Fibroblast of pulmonary artery (primary cell): ENCODE measurements around the gene GOT2.
"Not testable (repeated sequence)": the region's sequence is repeated elsewhere in the genome, so short reads cannot be mapped to it uniquely, and the experiment has no call there.

Experiments
- DNase-seq: peaks from one replicate; pipeline ENCODE4 v3.0.0-alpha.2; 2010; ENCODE audit warnings: low read depth
- H3K4me3 ChIP-seq: replicated peaks from 2 replicates; pipeline ENCODE4 v1.5.1; 2011; ENCODE audit warnings: low read depth, mild to moderate bottlenecking, control low read depth, low read length, moderate library complexity
- TF ChIP-seq, protein P1 (sequence below): IDR thresholded peaks from 2 replicates; pipeline ENCODE4 v1.5.1; 2011; ENCODE audit warnings: mild to moderate bottlenecking, control low read depth, low read length, inconsistent platforms; ENCODE audit errors: missing control alignments

GOT2 gene

DNA sequence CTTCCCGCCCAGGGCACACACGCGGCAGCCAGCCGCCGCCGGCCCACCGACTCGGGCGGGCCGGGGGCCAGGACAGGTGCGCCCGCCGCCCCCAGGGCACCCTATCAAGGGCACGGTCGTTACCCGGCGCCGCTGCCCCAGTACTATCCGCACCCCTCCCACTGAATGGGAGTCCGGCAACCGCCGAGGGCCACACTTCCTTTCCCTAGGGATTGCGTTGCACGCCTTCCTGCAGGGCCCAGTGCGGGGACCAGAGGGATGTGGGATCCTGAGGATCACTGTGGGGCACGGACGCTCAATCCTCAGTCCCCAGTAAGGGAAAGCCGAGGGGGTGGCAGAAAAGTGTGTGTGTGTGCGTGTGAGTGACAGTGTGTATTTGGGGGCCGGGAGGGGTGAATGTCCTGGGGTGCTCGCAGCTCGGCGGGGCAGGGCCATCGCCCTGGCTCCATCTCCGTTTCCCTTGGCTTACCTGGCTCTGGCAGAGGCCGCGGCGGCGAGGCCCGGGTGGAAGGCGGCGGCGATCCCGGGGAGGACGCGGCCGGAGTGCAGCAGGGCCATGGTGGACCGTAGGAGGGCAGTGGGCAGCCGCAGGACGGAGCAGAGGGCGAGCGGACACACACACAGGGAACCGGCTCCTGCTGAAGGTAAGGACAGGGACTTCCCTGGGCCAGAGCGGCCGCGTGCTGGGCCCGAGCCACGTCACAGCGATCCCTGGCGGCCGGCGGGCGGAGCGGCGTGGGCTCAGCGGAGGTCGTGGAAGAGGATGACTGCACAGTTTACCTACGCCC lies at the start of gene GOT2:
TSS of gene GOT2 (minus strand) at position 646 of the 788 bp plus-strand sequence. CDS start at position 558, 88 bp downstream.
- peak; percentile 87 for DNase-seq
- TF ChIP-seq, protein P1, sequence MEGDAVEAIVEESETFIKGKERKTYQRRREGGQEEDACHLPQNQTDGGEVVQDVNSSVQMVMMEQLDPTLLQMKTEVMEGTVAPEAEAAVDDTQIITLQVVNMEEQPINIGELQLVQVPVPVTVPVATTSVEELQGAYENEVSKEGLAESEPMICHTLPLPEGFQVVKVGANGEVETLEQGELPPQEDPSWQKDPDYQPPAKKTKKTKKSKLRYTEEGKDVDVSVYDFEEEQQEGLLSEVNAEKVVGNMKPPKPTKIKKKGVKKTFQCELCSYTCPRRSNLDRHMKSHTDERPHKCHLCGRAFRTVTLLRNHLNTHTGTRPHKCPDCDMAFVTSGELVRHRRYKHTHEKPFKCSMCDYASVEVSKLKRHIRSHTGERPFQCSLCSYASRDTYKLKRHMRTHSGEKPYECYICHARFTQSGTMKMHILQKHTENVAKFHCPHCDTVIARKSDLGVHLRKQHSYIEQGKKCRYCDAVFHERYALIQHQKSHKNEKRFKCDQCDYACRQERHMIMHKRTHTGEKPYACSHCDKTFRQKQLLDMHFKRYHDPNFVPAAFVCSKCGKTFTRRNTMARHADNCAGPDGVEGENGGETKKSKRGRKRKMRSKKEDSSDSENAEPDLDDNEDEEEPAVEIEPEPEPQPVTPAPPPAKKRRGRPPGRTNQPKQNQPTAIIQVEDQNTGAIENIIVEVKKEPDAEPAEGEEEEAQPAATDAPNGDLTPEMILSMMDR = peak; percentile 61
- H3K4me3 ChIP-seq = peak within 1 kb of the TSS; percentile 88

DNA sequence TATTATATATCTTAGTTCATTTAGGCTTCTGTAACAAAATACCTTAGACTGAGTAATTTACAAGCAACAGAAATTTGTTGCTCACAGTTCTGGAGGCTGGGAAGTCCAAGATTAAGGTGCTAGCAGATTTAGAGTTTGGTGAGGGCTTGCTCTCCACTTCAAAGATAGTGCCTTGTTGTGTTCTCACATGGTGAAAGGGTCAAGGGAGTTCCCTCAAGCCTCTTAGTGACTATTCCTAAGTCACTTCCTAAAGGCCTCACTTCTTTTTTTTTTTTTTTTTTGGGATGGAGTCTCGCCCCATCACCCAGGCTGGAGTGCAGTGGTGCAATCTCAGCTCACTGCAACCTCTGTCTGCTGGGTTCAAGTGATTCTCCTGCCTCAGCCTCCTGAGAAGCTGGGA lies 45.2 kb upstream of the GOT2 start:
- not testable (repeated sequence) for DNase-seq

DNA sequence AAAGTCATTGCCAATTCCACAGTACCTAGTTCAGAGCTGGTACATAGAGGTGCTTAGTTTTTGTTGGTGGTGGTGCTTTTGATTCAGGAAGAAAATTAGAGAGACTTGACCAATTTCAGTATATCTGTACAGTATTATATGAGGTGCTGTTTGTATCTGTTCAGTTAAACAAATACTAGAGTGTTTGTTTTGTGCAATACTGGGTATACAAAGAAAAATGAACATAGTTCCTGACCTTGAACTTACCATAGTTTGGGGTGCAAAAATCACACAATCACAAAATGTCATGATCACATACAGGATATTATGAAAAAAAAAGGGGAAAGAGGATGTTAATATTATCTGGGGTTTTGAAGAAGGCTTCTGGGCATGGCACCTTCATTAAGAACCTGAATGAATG lies 39.8 kb upstream of the GOT2 start:
- H3K4me3 ChIP-seq = no peak overlapping the region
- TF ChIP-seq, protein P1 = no peak
- DNase-seq = no peak

More for the DNA sequence above, 45.2 kb upstream of the GOT2 start:
- not testable (repeated sequence) for H3K4me3 ChIP-seq

DNA sequence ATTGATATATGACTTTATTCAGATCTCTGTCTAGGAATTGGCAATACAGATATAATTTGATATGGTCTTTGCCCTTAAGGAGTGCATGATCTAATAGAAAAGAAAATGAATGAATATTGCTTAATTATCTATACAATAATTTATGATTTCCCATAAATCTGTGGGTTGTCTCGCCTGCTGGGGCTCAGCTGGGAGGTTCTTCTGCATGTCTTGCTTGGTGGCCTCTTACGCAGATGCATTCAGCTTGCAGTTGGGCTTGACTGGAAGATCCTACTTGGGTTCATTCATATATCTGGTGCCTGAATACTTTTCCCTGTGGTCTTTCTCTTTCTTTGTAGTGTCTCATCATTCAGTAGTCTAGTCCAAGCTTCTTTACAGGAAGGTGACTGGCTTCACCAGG lies 34.0 kb upstream of the GOT2 start:
- H3K4me3 ChIP-seq = no peak overlapping the region
- no peak for DNase-seq
- TF ChIP-seq, protein P1 = no peak

DNA sequence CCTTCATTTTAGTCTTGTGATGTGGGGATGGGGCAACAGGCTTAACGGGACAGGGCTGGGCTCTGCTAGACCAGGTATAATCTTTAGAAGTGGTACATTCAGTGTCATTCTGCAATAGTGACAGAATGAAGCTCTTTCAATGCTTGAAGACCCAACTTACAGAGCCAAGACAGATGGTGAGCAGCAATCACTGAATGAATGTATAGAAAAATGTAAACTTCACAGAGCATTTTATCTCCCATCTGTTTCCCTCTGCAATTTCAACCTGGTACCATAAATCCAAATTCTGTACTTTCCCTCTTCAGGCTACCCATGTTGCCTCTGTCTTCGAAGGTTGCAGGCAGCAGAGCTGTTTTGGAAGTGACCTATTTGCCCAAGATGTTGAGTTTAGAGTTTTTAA lies 33.5 kb upstream of the GOT2 start:
- TF ChIP-seq, protein P1 = no peak
- DNase-seq = no peak
- no peak overlapping the region for H3K4me3 ChIP-seq

DNA sequence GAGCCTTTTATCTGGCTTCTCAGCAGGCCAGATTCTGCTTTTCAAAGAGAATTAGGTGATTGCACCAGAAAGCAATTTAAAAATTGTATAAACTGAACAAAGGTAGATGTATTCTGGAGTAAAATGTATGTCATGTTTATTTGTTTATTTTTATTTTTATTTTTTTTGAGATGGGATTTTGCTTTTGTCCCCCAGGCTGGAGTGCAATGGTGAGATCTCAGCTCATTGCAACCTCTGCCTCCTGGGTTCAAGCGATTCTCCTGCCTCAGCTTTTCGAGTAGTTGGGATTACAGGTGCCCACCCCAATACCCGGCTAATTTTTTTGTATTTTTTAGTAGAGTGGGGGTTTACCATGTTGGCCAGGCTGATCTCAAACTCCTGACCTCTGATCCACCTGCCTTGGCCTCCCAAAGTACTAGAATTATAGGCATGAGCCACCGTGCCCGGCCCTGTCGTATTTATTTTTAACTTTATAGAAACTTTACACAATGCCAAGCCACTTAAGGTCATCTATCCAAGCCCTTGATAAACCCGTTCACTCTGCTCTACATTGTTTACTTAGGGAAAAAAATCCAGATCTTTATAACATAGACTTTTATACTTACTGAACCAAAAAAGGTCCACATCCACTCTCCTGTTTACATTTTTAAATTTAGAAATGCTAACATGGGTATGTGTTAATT lies 22.7 kb upstream of the GOT2 start:
- DNase-seq = no peak
- TF ChIP-seq, protein P1 = no peak
- no peak overlapping the region for H3K4me3 ChIP-seq

DNA sequence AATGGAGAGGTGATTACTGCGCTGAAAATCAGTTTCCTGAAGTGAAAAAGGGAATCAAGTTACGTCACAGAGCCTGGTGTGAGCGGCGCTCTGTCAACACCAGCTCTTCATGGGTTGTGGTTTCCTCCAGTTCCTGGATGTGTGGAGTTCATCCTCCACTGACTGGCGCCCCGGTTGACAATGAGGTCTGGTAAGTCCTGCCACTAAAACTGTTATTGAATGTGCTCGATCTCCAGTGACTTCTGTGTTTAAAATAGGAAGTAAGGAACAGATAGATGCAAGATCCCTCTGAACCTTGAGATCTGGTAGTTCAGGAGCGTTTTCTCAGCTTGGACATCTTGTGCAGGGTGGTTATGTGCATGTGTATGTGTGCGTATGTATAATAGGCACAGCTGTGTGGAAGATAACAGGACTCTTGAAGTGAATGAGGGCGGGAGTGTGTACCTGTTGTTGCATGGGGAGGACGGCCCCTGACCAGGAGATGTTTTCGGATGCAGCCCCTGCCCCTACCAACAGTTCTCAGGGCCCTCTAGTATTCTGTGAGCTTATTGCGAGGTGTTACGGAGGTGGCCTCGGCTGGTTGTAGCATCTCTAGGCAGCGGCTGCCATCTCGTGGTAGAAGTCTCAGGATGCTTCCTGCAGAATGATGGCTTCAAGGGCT lies 22.0 kb upstream of the GOT2 start:
- DNase-seq = peak; percentile 79
- no peak overlapping the region for H3K4me3 ChIP-seq
- TF ChIP-seq, protein P1 = peak; percentile 79
